GM18502 (cell line): ENCODE results near the gene SPON1.
A peak's percentile ranks its signal among the peaks of the same experiment; 100 is the strongest.
"Not testable (repeated sequence)": the region's sequence is repeated elsewhere in the genome, so short reads cannot be mapped to it uniquely, and the experiment has no call there.

Source experiments
- ATAC-seq: cut with Tn5 transposase; IDR thresholded peaks from one replicate; pipeline ENCODE4 v1.9.1; 2021; ENCODE audit warnings: mild to moderate bottlenecking; ENCODE audit not compliant: unreplicated experiment, poor library complexity

The SPON1 gene

DNA sequence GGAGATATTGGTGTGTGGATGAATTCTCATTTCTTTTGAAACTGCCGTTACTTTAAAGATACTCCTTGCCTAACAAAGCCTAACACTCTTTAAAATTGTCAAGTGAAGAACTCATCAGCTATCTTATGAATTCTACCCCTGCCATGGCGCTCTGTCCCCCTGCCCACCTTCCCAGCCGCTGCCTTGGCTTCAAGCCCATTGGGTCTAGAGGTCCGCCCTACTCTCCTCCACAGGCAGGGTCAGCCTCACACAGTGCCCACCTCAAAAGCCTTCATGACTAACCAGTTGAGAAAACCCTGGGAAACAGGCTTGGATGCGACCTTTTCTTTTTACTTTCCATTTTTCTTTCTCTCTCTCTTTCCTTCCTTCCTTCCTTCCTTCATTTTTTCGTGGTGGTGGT, 267.9 kb downstream of the SPON1 start:
- ATAC-seq = no peak

DNA sequence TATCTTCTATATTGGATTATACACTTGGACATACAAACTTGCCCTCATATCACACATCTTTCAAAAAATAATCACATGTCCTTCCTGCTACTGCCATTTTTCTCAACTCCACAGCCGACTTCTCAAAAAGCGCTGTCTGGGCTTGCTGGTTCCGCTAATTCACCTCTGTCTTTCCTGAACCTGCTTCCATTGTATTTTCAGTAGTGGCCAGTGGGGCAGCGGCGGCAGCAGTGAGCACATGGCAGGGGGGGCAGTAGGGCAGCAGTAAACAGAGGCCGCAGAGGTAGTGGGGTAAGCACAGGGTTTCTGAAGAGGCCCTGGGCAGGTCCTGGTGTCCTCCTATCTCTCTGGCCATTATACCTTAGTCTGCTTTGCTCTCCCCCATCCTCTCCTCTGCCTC, 270.1 kb downstream of the SPON1 start:
- no peak for ATAC-seq

DNA sequence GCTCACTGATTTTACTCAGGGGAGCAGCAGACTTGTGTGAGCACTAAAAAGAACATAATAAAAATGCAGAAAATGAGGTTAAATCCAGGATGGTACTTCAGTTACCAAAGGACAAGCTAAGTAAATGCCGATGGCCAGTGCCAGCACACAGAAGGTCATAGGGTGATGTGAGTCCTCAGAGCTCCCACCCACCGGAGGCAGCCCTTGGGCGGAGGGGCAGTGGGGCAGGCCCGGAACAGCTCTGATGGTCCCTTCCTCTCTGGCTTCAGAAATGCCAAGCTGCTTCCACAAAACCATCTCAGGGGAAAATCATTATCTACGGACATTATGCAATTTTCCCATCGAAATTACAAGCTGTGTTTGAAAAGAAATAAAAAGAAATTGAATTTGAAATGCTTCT, 271.9 kb downstream of the SPON1 start:
- ATAC-seq = no peak

DNA sequence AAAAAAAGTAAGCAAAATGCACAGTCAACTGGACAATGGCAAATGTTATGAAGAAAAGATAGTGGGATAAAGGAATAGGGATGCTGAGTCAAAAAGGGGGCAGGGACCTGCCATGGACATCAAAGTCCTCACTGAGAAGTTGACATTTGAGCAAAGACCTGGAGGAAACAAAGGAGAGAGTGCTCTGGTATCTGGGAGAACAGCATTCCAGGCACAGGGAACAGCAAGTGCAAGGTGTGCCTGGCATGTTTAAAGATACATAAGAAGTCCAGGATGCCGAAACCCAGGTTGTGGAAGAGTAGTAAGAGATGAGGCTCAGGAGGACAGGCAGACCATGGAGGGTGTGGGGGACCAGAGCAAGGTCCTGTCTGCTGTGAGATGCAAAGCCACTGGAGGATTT, 273.2 kb downstream of the SPON1 start:
- no peak for ATAC-seq

GRCh38 chr11:14237444-14237961, 275.0 kb downstream of the SPON1 start:
- ATAC-seq = peak; percentile 99

DNA sequence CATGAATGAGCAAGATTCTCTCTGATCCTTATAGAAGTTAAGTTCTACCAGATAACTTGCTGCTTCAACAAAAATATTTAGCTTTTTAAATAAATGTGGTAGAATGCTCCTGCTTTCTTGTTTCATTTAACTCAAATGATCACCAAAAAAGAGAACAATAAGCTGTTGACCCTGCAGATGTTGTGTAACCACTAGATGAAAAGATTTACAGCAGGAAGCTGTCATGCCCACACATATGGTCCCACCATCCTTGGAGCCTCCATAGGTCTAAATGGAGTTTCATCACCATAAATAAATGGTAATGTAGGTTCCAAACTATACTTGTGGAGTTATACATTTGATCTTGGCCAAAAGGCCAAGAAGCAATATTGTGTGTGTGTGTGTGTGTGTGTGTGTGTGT, 277.7 kb downstream of the SPON1 start:
- no peak for ATAC-seq

DNA sequence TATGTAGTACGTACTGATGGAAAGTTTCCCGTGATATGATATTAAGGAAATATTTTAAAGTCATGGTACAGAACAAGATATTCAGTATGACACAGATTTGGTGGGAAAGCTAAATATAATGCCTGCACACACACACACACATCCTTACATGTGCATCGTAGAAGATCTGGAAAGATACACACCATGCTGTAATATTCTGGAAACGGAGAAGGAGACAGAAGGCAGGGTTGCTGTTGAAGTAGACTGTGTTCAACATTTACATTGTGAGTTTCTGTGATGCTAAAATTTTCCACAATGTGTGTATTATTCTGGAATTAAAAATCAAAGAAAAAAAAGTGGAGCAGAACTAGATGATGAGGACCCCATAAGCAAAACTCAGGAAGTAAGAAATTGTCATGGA, 278.4 kb downstream of the SPON1 start:
- no peak for ATAC-seq

DNA sequence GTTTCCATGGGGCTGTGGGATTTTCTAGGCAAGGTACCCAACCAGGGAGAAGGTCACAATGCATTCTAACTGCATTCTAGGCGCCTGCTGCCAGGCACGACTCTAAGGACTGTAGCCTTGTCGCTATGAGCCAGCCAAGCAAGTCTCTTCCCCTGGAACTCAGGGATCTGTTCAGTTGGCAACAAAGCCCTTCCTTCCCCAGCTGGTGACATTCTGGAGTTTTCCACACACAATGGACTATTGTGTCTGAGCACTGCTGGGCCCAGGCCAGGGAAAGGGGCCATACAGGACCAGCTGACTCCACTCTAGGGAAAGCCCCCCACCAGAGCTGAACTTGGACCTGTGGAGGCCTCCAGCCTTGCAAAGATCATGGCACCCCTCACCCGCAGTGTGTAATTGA, 279.7 kb downstream of the SPON1 start:
- ATAC-seq = no peak

DNA sequence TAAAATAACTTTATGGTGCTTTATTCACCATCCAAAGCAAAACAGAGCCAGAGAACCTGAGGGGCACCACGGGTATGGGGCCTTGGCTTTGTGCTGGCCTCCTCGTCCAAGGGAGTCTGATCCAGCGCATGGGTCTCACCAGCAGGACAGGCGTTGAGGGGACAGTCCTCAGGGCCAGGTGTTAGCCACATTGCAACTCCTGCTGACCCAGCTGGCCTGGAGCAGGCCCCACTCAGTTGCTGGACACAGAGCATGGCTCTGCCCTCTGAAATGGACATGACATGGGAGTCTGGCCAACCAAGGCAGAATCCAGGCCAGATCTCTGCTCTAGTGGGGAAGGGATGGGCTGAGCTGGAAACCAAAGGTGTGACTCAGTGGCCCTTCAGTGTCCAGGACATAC, 280.2 kb downstream of the SPON1 start:
- ATAC-seq = no peak

GRCh38 chr11:14244926-14245325, 282.4 kb downstream of the SPON1 start:
- ATAC-seq = no peak

GRCh38 chr11:14245444-14245843, 282.9 kb downstream of the SPON1 start:
- no peak for ATAC-seq

DNA sequence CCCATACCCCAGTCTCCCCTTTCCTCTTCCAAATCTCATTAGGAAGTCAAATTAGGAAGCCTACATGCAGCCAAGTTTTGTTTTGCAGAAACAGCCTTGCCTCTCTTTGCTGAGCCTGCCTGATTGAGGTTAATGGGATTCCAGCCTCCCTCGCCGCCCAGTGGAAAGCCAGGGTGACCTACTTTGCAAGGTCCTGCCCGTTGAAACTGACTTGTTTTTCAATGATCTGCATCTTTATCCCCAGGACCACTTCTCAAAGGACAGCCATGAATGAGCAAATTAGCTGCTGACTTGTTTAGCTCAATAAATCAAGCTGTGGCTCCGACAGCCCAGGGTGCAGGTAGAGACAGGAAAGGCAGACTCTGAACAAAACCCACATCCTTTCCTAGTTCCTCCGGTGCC, 286.1 kb downstream of the SPON1 start:
- no peak for ATAC-seq

- peak; percentile 43 for ATAC-seq
These were observed 286.8 kb downstream of the SPON1 start for GRCh38 chr11:14249121-14249963.

DNA sequence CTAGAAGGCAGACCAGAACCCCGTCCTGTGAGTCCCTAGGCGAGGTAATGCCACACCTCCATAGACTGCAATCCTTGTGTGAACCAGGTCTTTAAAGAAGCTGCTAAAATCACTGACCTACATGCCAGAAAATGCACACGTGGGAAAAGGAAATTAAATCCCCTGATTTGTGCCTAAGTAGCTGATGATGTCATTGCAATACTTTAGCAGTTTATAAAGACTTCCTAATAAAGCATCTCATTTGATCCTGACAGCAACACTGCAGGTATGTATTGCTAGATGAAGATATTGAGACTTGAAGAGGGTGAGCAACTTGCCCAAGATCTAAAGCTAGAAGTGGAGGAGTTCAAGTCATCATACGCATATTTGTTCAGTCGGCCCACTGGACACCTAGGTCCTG, 289.2 kb downstream of the SPON1 start:
- no peak for ATAC-seq

GRCh38 chr11:14252501-14252900, 290.0 kb downstream of the SPON1 start:
- ATAC-seq = not testable (repeated sequence)

- no peak for ATAC-seq
These were observed 290.9 kb downstream of the SPON1 start for GRCh38 chr11:14253421-14253820.

DNA sequence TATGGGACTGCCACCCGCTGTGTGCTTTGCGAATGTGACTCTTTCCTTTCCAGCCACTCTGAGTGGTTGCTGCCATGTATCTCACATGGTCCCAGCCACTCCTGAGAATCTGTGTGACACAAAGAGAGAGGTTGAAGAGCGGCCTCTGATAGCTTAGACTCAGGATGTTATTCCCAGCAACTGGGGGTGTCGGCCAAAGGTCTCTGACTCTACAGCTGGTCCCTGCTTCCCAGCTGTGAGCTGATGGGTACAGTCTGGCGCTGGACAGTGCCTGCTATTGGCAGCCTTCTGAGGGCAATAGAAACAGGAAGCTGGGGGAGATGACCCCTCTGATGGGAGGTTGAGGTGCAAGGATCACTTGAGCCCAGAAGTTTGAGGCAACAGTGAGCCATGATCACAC, 291.3 kb downstream of the SPON1 start:
- no peak for ATAC-seq

GRCh38 chr11:14254533-14255237, 292.2 kb downstream of the SPON1 start:
- no peak for ATAC-seq

GRCh38 chr11:14255238-14255534, 292.7 kb downstream of the SPON1 start:
- ATAC-seq = no peak

DNA sequence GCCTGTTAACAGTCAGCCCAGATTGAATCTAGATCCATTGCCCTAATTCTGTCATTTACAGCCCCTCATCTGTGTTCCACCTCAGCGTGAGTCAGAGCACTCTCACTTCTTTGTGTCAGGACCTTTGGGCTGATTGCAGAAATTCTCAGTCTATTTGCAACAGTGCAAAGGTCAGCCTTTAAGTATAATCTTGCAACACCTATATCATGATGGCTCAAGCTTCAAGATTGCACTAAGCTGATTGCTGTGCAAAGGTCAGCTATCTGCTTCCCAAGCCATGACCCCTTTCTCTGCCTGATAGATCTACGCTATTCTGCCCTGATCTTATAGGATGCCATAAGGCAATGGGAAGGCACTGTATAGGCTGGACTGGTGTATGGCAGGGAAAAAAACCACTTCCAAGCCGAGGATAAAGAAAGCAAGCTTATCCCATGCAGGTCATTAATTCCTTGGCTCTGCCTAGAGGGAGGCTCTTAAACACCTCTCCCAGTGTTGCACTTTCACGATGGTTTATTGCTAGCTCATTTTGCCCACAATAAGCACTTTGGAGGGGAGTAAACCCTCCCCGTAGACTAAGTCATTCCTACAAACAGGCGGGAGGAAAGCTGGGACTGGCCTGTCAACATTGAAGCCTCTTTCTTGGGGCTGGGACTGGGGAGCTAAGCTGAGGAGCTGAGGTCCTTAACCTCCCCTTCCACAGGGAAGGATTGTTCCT, 295.9 kb downstream of the SPON1 start:
- no peak for ATAC-seq

GRCh38 chr11:14259186-14259784, 296.8 kb downstream of the SPON1 start:
- ATAC-seq = no peak
